Heart left ventricle (tissue), 13 donors: ENCODE data around the gene TMEM135.

Source experiments
- POLR2A ChIP-seq, 2 donors: fragments of 450-650 bp; IDR thresholded peaks; one replicate each; pipeline ENCODE4 v1.6.1; 2017; ENCODE audit warnings: antibody characterized with exemption in 2 of 2, mild to moderate bottlenecking in 2 of 2, moderate library complexity in 2 of 2
- TF ChIP-seq, protein P1 (sequence below), 12 donors: fragments of 200-600 bp; sonication (generic) in 4 of 12; IDR thresholded peaks; one replicate each; pipeline versions ENCODE4 v1.5.0 to v1.8.0; 2018 to 2022; ENCODE audit warnings: antibody characterized with exemption in 12 of 12, mild to moderate bottlenecking in 5 of 12
- donor health status: ischemic (EF 13 %, LVEDD 7.1; RV severe dilation, severe dysfunction).
- donor health status: DM: no; HTN: yes; CAD: no.
- donor health status: DM: no; HTN: no; CAD: no.
- donor health status: ischemic (EF 25% LVEDD 6.9; RV normal size, moderate dysfunction).
- donor health status: ischemic (EF 25% LVEDD 5.7; RV mildly dilated, moderate dysfunction).
- donor health status: ischemic (EF 35%, LVEDD 5.7; RV mildly dilated, moderate dysfunction).
- donor health status: nonischemic (EF 11% LVEDD 7.7; RV severe dilation, severe dysfunction).
- donor health status: DM: yes; HTN: yes; CAD: no.
- donor health status: PGD.
- donor health status: ischemic (EF 29% LVEDD 5.4; RV normal size, mild dysfunction).
- donor health status: nonischemic (EF 23%, LVEDD 6.1; RV moderate dilation, normal function).

DNA sequence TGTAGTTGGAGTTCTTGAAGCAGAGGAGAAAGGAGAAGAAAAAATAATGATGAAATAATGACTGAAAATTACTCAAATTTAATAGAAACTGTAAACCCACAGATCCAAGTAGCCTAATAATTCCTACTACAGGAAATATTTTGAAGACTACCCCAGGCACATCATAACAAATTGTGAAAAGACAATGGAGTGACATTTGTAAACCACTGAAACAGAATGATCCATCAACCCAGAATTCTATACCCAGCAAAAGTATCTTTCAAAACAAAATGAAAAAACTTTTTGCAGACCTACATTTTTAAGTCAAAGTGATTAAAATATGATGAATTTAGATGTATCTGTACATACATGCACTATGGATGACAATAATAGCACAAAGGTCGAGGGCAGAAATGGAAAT is 194.6 kb downstream of the TMEM135 start:
- TF ChIP-seq, protein P1, sequence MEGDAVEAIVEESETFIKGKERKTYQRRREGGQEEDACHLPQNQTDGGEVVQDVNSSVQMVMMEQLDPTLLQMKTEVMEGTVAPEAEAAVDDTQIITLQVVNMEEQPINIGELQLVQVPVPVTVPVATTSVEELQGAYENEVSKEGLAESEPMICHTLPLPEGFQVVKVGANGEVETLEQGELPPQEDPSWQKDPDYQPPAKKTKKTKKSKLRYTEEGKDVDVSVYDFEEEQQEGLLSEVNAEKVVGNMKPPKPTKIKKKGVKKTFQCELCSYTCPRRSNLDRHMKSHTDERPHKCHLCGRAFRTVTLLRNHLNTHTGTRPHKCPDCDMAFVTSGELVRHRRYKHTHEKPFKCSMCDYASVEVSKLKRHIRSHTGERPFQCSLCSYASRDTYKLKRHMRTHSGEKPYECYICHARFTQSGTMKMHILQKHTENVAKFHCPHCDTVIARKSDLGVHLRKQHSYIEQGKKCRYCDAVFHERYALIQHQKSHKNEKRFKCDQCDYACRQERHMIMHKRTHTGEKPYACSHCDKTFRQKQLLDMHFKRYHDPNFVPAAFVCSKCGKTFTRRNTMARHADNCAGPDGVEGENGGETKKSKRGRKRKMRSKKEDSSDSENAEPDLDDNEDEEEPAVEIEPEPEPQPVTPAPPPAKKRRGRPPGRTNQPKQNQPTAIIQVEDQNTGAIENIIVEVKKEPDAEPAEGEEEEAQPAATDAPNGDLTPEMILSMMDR (IDR thresholded peaks at IDR 0.05) = no peak
- no peak for TF ChIP-seq POLR2A (IDR thresholded peaks at IDR 0.05)
